NCI-H82 (cell line): Measurements from ENCODE around the gene ELK3.

Experiments
- DNase-seq: peaks from one replicate; lab custom pipeline; 2025; lab: John Stamatoyannopoulos, UW

Gene ELK3

GRCh38 chr12:96189781-96190180 is 4.4 kb upstream of the ELK3 start:
- no peak for DNase-seq

DNA sequence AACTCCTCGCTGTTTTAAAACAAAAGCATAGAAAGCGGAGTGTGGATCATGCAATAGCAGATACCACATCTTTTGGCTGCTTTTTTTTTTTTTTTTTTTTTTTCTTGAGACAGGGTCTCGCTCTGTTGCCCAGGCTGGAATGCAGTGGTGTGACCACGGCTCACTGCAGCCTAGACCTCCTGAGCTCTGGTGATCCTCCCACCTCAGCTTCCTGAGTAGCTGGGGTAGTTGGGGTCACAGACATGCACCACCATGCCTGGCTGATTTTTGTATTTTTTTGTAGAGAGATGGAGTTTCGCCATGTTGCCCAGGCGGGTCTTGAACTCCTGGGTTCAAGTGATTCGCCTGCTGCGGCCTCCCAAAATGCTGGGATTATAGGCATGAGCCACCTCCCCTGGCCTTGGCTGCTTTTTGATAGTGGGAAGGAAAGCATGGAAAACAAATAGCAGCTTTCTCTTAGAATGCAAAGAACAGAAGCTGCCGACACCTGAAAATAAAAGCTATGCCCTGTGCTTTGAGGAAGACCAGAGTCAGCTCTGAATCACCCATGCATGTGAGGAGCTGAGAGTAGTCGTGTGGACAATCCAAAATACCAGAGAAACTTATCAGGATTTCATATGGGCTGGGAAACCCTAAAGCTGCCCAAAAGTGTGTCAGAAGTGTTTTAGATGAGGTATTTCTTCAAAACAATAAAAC is 3.6 kb upstream of the ELK3 start:
- no peak for DNase-seq

DNA sequence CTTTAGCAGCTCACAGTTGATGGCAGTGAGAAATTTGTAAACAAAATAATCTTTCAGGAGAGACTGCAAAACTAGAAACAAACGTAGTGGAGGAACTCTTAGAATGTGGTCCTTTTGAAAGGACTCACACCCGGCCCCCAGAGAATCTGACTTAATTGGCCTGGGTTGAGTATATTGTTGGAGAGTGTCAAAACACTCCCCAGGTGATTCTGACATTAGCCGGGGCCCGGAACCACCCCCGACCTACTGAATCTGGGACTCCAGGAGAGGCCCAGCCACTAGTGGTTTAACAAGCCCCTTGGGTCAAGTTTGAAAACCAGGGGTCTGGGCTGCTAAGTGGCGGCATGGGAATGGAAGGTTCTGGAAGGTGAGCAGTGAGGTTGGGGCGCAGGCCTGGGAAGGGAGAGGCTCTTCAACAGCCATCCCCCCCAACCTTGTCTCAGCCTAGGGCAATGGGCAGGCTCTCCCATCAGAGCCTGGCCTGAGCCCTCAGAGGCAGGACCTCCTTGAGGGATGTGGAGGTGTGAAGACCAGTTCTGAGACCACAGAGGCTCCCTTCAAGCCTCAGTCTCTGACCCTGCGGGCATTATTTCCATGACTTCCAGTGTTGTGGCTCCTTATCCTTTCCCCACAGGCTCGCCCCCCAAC is 1.1 kb upstream of the ELK3 start:
- no peak for DNase-seq

DNA sequence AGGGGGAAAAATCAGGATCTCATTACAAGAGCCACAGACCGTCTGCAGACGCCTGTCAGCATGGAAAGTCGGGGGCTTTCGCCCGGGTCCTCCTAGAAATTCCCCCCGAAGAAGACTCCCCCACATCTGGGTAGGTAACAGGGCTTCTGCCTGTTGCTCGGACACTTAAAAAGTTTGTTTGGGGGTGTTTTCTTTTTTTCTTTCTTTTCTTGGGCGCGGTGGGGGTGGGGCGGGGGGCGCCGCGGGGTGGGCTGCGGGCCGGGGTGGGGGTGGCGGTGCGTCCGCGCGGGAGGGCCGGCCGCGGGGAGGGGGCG is 358 bp downstream of the ELK3 start:
- no peak for DNase-seq

- peak; percentile 52 for DNase-seq
Measured at GRCh38 chr12:96194971-96195844, 1.0 kb downstream of the ELK3 start.

DNA sequence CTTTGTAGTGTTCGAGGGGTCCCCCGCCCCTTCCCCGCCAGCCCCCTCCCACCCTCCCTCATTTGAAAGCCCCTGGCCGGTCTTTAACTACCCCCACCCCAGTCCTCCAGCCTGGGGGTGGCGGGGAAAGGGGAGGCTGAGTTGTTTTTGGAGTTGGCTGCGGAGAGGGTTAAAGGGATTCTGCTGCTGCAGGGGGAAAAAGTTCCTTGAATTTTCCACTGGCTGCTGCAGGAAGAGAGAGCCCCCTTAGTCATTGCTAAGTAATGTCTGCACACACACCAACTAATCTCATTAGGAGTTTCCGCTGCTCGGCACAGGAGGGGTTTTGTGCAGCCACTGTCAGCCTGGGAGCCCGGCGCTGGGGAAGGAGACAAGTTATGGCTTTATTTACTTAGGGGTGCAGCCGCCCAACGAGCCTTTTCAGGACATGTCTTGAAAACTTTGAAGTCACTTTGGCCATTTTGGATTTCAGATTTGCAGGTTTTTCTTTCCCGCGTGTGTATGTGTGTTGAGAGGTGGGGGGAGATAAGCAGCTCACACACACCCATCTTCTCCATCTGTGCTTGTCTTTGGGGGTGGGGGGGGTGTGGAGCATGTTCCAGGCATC is 1.8 kb downstream of the ELK3 start:
- peak; percentile 93 for DNase-seq

GRCh38 chr12:96196781-96197180 is 2.6 kb downstream of the ELK3 start:
- DNase-seq = no peak

- DNase-seq = no peak
Measured at GRCh38 chr12:96197503-96198272, 3.5 kb downstream of the ELK3 start.

DNA sequence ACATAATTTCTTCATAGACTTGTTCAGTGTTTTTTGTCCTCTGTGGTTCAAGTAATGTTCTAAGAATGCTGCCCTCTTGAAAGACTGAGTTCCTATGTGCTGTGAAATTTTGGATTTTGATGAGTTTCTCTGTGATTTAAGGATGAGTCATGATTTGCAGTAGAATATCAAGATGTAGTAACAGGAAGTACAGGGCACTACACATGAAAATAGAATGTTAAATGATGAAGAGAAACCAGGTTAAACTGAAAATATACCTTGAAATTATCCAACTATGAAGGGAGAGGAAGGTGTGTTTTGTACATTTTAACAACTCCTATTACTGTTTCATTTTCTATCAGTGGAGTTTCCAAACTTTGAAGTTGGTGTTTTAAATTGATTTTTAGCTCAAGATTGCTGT is 4.8 kb downstream of the ELK3 start:
- DNase-seq = no peak

DNA sequence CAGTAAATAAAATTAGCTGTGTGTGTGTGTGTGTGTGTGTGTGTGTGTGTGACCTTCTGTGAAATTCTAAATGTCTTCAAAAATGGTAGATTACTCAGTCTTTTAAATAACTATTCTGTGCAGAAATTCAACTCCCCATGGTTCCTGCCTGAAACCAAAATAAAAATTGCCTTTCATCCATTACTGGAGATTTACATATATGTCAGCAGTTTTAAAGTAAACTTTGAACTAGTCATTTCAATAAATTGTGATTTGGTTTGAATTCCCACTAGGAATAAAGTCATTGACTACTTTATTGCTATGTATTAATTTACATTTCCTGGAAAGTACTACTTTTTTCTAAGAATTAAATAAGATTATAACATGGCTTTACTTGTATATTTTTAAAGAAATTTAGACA is 5.3 kb downstream of the ELK3 start:
- DNase-seq = no peak

DNA sequence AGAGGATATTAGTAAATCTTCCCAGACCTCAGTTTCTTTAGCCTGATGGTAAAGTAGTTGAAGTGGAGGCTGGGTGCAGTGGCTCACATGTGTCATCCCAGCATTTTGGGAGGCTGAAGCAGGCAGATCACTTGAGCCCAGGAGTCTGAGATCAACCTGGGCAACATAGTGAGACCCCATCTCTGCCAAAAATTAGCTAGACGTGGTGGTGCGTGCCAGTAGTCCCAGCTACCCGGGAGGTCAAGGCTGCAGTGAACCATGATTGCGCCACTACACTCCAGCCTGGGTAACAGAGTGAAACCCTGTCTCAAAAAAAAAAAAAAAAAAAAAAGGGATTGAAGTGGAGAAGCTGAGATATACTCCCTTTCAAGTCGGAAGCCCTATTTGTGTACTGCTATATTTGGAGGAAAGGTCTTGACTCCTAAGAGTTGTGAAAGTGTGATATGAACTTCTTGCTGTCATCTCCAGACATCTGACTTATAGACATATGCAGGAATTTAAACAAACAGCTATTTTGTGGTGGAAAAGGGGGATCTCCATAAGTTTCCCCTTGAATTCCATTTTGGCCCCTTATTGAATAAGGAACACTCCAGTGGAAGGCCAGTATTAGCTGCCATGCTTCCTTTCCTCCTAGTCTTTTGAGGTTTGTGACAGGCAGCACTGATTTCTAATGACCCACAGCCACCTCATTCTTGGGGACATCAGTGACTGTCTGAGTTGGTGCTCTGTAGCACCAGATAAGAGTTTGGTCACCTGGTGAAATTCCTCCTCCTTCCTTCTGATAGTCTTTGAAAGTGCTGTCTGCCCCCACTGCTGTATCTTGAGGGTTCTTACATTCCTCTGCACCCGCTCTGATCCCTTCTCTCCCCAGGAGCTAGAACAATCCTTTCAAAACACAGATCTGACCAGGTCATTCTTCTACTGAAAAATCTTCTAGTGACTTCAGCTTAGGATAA is 7.4 kb downstream of the ELK3 start:
- DNase-seq = no peak

GRCh38 chr12:96204381-96204780 is 10.2 kb downstream of the ELK3 start:
- no peak for DNase-seq

- no peak for DNase-seq
Measured at GRCh38 chr12:96205908-96206307, 11.7 kb downstream of the ELK3 start.

DNA sequence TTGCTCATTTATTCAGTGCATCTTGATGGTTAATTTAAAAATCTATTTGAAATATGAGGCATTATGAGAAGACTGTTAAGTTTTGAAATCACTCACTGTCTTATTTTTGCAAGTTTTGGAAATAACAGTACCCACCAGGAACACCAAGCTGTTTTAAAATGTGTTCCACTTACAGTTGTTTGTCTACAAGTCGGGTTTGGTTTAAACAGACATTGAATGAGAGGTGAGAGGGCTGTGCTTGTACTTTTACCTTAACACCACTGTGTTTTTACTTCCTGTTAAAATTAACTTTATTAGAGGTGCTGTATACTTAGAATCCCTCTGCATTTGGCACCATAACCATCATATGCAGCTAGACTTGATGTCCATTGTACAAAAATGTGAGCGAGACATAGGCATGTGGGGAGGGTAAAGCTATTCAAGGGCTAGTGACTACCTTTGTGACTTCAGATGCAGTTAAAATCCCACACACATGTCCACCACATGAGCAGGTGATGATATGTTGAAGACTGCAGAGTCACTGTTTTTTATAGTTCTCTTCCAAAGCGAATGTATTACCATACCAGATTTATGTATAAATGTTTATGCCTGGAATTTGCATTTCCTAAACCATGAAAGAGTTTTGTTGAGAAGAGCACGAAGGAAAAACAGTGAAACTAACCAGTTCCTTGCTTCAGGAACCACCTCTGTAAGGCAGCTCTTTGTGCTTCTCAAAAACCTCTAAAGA is 12.9 kb downstream of the ELK3 start:
- no peak for DNase-seq

GRCh38 chr12:96208346-96208745 is 14.2 kb downstream of the ELK3 start:
- no peak for DNase-seq

DNA sequence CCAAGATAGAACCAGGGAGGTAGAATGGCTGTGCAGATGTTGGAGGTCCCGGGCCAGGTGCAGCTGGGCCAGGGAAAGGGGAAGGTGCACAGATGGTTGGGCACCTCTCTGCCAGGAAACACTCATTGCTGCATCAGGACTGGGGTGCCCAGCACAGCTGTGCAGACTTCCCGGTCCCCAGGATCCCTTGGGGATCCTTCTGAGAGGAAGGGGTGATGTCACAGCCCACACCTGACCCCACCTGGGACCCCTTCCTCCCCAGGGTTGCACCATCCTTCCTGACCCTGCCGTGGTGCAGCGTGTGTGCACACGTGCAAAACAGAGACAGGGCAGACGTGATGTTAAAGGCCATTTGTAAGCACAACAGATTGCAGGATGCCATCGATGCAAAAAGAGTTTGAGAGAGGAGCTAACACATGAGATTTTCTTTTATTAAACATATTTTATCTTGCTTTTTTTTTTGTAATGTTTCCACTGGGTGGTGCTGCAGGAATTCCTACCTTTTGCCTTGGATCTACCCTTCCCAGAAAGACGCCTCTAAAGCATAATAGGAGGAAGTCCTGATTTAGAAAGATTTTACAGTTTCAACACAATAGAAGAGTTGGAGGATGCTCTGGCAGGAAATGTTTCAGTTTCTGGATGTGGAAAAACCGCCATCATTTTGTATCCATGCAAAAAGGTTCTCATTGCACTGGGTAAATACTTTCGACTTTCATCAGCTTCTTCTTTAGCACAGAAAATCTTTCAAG is 14.8 kb downstream of the ELK3 start:
- DNase-seq = no peak

DNA sequence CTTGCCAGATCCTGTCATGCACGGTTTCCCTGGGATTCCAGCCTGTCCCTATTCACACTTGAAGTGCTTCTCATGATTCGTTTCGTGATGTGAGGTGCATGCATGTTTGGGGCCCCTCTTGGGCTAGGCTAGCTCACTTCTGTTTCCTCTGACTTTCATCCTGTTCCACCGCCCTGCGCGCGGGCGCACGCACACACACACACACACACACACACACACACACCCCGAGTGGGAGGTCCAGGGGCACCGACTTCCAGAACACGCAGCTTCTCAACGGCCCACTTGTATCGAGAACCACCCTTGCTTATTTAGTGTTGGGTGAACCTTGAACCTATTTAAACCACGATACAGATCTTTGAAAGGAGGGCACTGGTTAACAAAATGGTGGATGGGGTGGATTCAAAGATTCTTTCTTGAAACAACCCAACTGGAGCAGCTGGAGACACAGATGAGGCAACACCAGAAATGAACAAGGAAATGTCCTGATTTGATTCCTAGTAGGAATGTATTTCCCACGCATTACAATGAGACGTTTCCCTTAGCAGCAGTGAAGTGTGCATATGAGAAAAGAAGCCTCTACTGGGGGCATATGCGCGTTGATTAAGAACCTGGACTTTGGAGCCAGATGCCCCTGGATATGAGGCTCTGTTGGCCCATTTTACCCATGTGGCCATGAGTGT is 16.3 kb downstream of the ELK3 start:
- DNase-seq = no peak

- no peak for DNase-seq
Measured at GRCh38 chr12:96211988-96212387, 17.8 kb downstream of the ELK3 start.
